ENCODE data around the gene MINPP1. TPM values are rescaled to one million over a fixed set of nuclear protein-coding genes. Genes with fewer than 3 reads are reported as not detected.
A peak's percentile ranks its signal among the peaks of the same experiment; 100 is the strongest.

The MINPP1 gene
- total RNA-seq, 3 donors from 2014 or later (not counting 1 experiment from before 2014, with no cell fraction given), result 3.6 to 5.8 (median 5.4) TPM

GRCh38 chr10:87544721-87545120, 40.0 kb downstream of the MINPP1 start:
- peaks cover 5% of the 10 kb centered on the region for H3K36me3 ChIP-seq (ENCODE audit: control insufficient read depth, insufficient read depth, low read length)

DNA sequence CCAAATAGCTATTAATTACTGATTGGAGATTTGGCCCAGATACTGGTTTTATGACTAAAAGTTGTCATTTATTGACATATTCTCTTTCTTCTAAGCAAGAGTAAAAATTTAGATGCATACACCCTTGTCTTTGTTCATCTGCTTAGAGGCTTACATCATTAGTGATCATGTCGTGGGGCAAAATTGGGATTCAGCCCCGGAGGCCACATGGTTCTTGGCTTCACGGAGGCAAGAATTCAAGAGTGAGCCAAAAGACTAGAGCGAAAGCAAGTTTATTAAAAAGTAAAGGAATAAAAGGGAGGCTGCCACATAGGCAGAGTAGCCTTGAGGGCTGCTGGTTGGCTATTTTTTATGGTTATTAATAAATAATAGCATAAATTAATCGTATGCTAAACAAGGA, 41.1 kb downstream of the MINPP1 start:
- H3K4me3 Mint-ChIP-seq, result no peak overlapping the region

More at GRCh38 chr10:87544721-87545120, 40.0 kb downstream of the MINPP1 start:
- no peak for ATAC-seq
- DNase-seq, result no peak
- Mint-ChIP-seq H3K4me3 (no peak overlapping the region), H3K9me3 (peaks cover 6 to 9% of the 10 kb centered on the region in 2 donors), H3K27me3 (ENCODE audit: low read depth in 2 of 2) (no peaks in the 10 kb centered on the region), H3K4me1 (peaks cover 13 to 14% of the 10 kb centered on the region in 2 donors), H3K27ac (peak overlapping the region in 1 of 2 donors; percentile 85), H3K36me3 (peaks cover 23% of the 10 kb centered on the region)
- peaks cover 13% of the 10 kb centered on the region for H3K9me3 ChIP-seq (ENCODE audit: control insufficient read depth, insufficient read depth, low read length)
- H3K4me1 ChIP-seq (ENCODE audit: control insufficient read depth, insufficient read depth, low read length), result peaks cover 15% of the 10 kb centered on the region
- no peaks in the 10 kb centered on the region for H3K27me3 ChIP-seq (ENCODE audit: control insufficient read depth, insufficient read depth, low read length)
- intact Hi-C loops (cut with micrococcal nuclease), result no loop called here
- H3K27ac ChIP-seq (ENCODE audit: low read length), result no peak overlapping the region
- TF ChIP-seq, protein P1, sequence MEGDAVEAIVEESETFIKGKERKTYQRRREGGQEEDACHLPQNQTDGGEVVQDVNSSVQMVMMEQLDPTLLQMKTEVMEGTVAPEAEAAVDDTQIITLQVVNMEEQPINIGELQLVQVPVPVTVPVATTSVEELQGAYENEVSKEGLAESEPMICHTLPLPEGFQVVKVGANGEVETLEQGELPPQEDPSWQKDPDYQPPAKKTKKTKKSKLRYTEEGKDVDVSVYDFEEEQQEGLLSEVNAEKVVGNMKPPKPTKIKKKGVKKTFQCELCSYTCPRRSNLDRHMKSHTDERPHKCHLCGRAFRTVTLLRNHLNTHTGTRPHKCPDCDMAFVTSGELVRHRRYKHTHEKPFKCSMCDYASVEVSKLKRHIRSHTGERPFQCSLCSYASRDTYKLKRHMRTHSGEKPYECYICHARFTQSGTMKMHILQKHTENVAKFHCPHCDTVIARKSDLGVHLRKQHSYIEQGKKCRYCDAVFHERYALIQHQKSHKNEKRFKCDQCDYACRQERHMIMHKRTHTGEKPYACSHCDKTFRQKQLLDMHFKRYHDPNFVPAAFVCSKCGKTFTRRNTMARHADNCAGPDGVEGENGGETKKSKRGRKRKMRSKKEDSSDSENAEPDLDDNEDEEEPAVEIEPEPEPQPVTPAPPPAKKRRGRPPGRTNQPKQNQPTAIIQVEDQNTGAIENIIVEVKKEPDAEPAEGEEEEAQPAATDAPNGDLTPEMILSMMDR (IDR thresholded peaks at IDR 0.05), result no peak
- H3K4me3 ChIP-seq (ENCODE audit: low read length), result no peak overlapping the region

DNA sequence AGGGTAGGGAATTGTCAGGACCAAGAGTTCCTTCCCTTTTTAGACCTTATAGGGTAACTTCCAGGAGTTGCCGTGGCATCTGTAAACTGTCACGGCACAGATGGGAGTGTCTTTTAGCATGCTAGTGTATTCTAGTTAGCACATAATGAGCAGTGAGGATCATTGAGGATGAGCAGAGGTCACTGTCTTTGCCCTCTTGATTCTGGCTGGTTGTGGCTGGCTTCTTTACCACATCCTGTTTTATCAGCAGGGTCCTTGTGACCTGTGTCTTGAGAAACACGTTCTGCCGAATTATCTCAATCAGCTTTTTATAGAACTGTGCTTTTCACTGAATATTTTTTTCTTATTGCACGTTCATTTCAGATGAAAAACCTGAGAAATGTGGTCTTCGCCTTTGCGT, 41.5 kb downstream of the MINPP1 start:
- Mint-ChIP-seq H3K4me1 (peaks cover 19 to 21% of the 10 kb centered on the region in 2 donors), H3K36me3 (peaks cover 22% of the 10 kb centered on the region), H3K27me3 (ENCODE audit: low read depth in 2 of 2) (no peaks in the 10 kb centered on the region), H3K9me3 (peaks cover 6 to 9% of the 10 kb centered on the region in 2 donors), H3K4me3 (peak overlapping the region; percentile 65), H3K27ac (peak overlapping the region; percentile 78 to 85)
- ATAC-seq, result peak; percentile 89 to 96 (median 94)
- Histone ChIP-seq H3K27me3 (ENCODE audit: control insufficient read depth, insufficient read depth, low read length) (no peaks in the 10 kb centered on the region), H3K4me1 (ENCODE audit: control insufficient read depth, insufficient read depth, low read length) (peaks cover 15% of the 10 kb centered on the region), H3K9me3 (ENCODE audit: control insufficient read depth, insufficient read depth, low read length) (peaks cover 13% of the 10 kb centered on the region), H3K4me3 (ENCODE audit: low read length) (no peak overlapping the region), H3K27ac (ENCODE audit: low read length) (no peak overlapping the region), H3K36me3 (ENCODE audit: control insufficient read depth, insufficient read depth, low read length) (peaks cover 5% of the 10 kb centered on the region)
- DNase-seq, result peak in 1 of 2 donors; percentile 8
- WGBS (ENCODE audit: insufficient coverage), result 36% methylated on average over 7 of the region's 7 CpGs
- intact Hi-C loops (cut with micrococcal nuclease), result no loop called here
- TF ChIP-seq, protein P1 (IDR thresholded peaks at IDR 0.05), result no peak

More for the DNA sequence above, 41.1 kb downstream of the MINPP1 start:
- Mint-ChIP-seq H3K9me3 (peaks cover 6 to 9% of the 10 kb centered on the region in 2 donors), H3K36me3 (peaks cover 23% of the 10 kb centered on the region), H3K27ac (peak overlapping the region; percentile 78 to 85), H3K27me3 (ENCODE audit: low read depth in 2 of 2) (no peaks in the 10 kb centered on the region), H3K4me1 (peaks cover 15 to 18% of the 10 kb centered on the region in 2 donors)
- peaks cover 5% of the 10 kb centered on the region for H3K36me3 ChIP-seq (ENCODE audit: control insufficient read depth, insufficient read depth, low read length)
- intact Hi-C loops (cut with micrococcal nuclease), result no loop called here
- H3K27ac ChIP-seq (ENCODE audit: low read length), result no peak overlapping the region
- no peaks in the 10 kb centered on the region for H3K27me3 ChIP-seq (ENCODE audit: control insufficient read depth, insufficient read depth, low read length)
- H3K9me3 ChIP-seq (ENCODE audit: control insufficient read depth, insufficient read depth, low read length), result peaks cover 13% of the 10 kb centered on the region
- H3K4me1 ChIP-seq (ENCODE audit: control insufficient read depth, insufficient read depth, low read length), result peaks cover 15% of the 10 kb centered on the region
- ATAC-seq (no peak), DNase-seq (no peak)
- WGBS (ENCODE audit: insufficient coverage), result 80% methylated on average over 5 of the region's 5 CpGs
- TF ChIP-seq, protein P1 (IDR thresholded peaks at IDR 0.05), result no peak
- H3K4me3 ChIP-seq (ENCODE audit: low read length), result no peak overlapping the region

DNA sequence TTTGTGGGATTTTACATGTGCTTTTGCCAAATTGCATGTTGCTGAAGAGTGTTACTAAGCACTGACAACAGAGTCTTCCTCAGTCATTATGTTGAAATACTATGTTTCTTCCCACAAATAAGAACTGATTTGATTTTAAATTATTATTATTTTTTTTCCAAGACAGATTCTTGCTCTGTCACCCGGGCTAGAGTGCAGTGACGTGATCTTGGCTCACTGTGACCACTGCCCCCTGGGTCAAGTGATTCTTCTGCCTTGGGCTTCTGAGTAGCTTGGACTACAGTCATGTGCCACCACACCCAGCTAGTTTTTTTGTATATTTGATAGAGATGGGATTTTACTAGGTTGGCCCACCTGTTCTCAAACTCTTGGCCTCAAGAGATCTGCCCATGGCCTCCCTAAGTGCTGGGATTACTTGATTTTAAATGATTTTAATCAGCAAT, 42.3 kb downstream of the MINPP1 start:
- H3K4me1 ChIP-seq (ENCODE audit: control insufficient read depth, insufficient read depth, low read length), result peaks cover 15% of the 10 kb centered on the region
- H3K9me3 ChIP-seq (ENCODE audit: control insufficient read depth, insufficient read depth, low read length), result peaks cover 13% of the 10 kb centered on the region
- no peaks in the 10 kb centered on the region for H3K27me3 ChIP-seq (ENCODE audit: control insufficient read depth, insufficient read depth, low read length)
- DNase-seq (no peak), ATAC-seq (no peak)
- no peak overlapping the region for H3K4me3 ChIP-seq (ENCODE audit: low read length)
- H3K27ac Mint-ChIP-seq, result peak overlapping the region in 1 of 2 donors; percentile 78
- H3K27ac ChIP-seq (ENCODE audit: low read length), result no peak overlapping the region
- H3K4me3 Mint-ChIP-seq, result no peak overlapping the region
- TF ChIP-seq, protein P1 (IDR thresholded peaks at IDR 0.05), result no peak
- H3K36me3 Mint-ChIP-seq, result peaks cover 16% of the 10 kb centered on the region
- H3K4me1 Mint-ChIP-seq, result peaks cover 19 to 21% of the 10 kb centered on the region in 2 donors
- peaks cover 7% of the 10 kb centered on the region for H3K36me3 ChIP-seq (ENCODE audit: control insufficient read depth, insufficient read depth, low read length)
- 100% methylated on average over 2 of the region's 2 CpGs for WGBS (ENCODE audit: insufficient coverage)
- H3K27me3 Mint-ChIP-seq (ENCODE audit: low read depth in 2 of 2), result no peaks in the 10 kb centered on the region
- intact Hi-C loops (cut with micrococcal nuclease), result no loop called here
- peaks cover 6 to 9% of the 10 kb centered on the region in 2 donors for H3K9me3 Mint-ChIP-seq

Measured in natural killer cell (primary cell).